ENCODE results near the gene KCNJ16. TPM values are rescaled to one million over a fixed set of nuclear protein-coding genes. Genes with fewer than 3 reads are reported as not detected.
A peak's percentile ranks its signal among the peaks of the same experiment; 100 is the strongest.

The KCNJ16 gene
- polyA plus RNA-seq, 1 experiment = not detected

DNA sequence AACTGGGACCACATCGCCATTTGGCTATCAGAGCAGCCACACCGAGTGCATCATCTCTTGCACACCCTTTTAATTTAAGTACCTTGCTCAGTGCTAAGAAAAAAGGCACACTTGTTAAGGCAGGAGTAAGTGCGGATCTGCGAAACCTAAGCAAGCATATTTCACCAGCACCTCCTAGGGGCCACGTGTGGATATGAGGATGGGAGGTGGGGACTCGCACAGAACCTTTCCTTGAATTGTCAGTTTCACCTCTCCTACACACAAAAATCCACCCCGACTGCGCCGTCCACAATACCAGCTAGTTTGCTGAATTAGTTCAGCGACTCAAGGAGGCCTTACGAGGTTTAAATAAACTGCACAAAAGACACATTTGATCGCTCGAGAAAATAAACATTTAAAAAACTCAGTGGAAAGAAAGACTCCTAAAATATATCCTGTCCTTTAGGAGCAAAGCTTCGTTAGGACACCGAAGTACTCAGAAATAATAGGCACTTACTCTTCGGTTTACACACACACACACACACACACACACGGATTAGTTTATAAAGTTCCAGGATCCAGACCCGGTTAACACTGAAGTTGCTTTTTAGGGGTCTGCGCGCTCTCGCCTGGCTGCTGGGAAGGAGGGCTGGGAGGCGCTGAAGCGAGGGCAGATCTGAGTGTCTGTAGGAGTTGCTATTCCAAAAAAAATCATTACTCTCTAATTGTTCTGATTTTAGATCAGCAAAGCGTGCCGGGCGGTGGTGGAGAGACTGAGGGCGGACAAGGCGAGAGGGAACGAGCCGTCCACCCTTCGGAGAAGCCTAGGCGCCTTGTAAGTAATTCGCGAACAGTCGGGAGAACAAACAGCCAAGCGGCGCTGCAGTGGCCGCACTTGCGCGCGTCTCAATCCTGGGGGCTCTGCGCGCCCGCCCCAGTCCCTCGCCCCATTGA is 93.3 kb downstream of the KCNJ16 start:
- Histone ChIP-seq H3K9me3 (ENCODE audit: control insufficient read depth, insufficient read depth, low read length) (no peaks in the 10 kb centered on the region), H3K27ac (ENCODE audit: low read depth, low read length) (no peak overlapping the region), H3K4me3 (ENCODE audit: low read depth, low read length) (peak overlapping the region; percentile 71), H3K27me3 (ENCODE audit: control insufficient read depth, insufficient read depth, low read length) (peaks cover 14% of the 10 kb centered on the region)
- ChIA-PET POLR2A (interaction anchor here (1.6 to 2.6 kb wide), 2 partner anchors 559 to 629 kb away, joined by 5 to 8 read pairs; no protein-coding TSS in a partner anchor), CTCF (interaction anchor here (0.6 to 7.9 kb wide), 10 partner anchors 15 to 642 kb away, joined by 3 to 57 read pairs (median 4); no protein-coding TSS in a partner anchor)
- TF ChIP-seq, protein P1, sequence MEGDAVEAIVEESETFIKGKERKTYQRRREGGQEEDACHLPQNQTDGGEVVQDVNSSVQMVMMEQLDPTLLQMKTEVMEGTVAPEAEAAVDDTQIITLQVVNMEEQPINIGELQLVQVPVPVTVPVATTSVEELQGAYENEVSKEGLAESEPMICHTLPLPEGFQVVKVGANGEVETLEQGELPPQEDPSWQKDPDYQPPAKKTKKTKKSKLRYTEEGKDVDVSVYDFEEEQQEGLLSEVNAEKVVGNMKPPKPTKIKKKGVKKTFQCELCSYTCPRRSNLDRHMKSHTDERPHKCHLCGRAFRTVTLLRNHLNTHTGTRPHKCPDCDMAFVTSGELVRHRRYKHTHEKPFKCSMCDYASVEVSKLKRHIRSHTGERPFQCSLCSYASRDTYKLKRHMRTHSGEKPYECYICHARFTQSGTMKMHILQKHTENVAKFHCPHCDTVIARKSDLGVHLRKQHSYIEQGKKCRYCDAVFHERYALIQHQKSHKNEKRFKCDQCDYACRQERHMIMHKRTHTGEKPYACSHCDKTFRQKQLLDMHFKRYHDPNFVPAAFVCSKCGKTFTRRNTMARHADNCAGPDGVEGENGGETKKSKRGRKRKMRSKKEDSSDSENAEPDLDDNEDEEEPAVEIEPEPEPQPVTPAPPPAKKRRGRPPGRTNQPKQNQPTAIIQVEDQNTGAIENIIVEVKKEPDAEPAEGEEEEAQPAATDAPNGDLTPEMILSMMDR (IDR thresholded peaks at IDR 0.05; ENCODE audit: low read depth, low read length) = peak; percentile 82
- peak; percentile 33 for DNase-seq (ENCODE audit: low read depth, low spot score)

DNA sequence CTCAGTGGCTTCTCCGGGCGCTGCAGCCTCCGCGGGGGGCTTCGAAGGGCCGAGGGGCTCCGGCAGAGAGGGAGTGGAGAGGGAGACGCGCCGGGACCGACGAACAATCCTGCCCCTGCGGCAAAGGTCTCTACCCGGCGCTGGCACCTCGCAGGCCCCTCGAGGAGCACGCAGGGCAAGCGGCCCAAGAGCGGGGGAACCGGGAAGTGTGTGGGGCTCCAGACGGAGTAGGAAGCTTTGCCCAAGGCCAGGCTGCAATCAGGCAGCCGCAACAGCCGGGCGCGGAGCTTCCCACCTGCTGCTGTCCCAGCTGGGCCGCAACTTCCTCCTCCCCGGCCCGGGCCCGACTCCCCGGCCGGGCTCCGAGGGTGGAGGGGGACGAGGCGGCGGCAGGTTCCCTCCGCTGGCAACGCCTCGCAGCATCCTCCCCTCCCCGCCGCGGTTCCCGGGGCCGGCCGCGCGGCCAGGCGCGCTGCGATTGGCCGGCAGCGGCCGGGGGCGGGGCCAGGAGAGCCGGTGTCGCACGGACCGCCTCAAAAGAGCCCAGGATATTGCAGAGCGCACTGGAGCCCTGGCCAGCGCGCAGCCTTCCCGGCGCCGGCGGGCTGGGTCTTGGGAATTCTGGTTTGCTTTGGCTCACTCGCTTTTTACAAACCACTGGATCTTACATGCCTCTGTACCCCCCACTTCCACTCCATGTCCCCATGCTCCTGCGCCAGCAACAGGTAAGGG is 94.1 kb downstream of the KCNJ16 start, which contains the start of gene KCNJ2:
Gene KCNJ2, plus strand, starts transcription at position 556 of the 732 bp plus-strand sequence. CDS start 5,508 bp downstream, outside the sequence.
- ChIA-PET CTCF (interaction anchor here (0.6 to 7.9 kb wide), 7 partner anchors 8 to 643 kb away, joined by 3 to 57 read pairs (median 4); no protein-coding TSS in a partner anchor), POLR2A (interaction anchor here (0.6 to 2.6 kb wide), 3 partner anchors 560 to 629 kb away, joined by 3 to 8 read pairs (median 5); no protein-coding TSS in a partner anchor)
- Histone ChIP-seq H3K9me3 (ENCODE audit: control insufficient read depth, insufficient read depth, low read length) (no peaks in the 10 kb centered on the region), H3K4me3 (ENCODE audit: low read depth, low read length) (peak within 1 kb of the TSS; percentile 71), H3K27ac (ENCODE audit: low read depth, low read length) (no peak within 1 kb of the TSS), H3K27me3 (ENCODE audit: control insufficient read depth, insufficient read depth, low read length) (peaks cover 14% of the 10 kb centered on the region)
- no peak for DNase-seq (ENCODE audit: low read depth, low spot score)
- TF ChIP-seq, protein P1 (IDR thresholded peaks at IDR 0.05; ENCODE audit: low read depth, low read length) = no peak

DNA sequence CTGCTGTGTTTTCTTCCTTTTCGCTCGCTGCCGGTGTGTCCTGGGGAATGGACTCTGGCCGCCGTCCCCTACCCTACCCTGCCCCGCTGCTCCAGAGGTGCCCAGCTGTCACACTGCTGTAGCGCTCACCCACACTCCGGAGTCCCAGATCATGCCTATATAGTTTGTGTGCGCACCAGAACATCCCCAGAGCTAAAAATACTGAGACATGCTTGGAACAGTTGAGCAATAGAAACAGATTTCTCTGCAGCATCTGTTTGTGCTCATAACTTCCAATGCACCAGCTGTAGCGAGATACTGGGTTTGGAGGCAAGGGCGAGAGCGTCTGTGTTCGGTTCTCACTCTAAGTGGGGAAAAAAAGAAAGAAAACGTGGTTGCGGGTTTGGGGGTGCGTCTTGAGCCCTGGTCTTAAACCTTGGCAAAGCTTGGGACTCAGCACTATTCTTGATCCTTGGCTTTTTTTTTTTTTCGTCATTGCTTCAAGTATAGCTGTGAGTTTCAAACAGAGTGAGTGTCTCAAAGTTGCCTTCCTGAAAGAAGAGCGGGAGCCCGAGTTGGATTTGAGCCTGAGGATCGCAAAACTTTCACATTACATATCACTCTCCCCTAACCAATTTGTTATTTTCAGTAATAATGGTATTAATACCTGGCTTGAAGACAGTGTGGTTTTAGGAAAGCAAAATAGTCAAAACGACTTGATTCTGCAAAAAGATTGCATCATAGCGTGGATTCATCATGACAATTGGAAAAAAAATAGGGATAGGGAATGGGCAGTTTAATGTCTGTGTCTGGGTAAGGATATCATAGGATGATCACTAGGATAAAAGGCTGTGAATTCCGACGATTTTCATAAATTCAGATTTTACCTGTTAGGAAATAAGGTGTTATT is 94.9 kb downstream of the KCNJ16 start:
- TF ChIP-seq, protein P1 (IDR thresholded peaks at IDR 0.05; ENCODE audit: low read depth, low read length) = no peak
- Histone ChIP-seq H3K27ac (ENCODE audit: low read depth, low read length) (no peak overlapping the region), H3K4me3 (ENCODE audit: low read depth, low read length) (peak overlapping the region; percentile 71), H3K9me3 (ENCODE audit: control insufficient read depth, insufficient read depth, low read length) (no peaks in the 10 kb centered on the region), H3K27me3 (ENCODE audit: control insufficient read depth, insufficient read depth, low read length) (peaks cover 14% of the 10 kb centered on the region)
- DNase-seq (ENCODE audit: low read depth, low spot score) = no peak
- ChIA-PET CTCF (interaction anchor here (0.5 to 7.9 kb wide), 7 partner anchors 8 to 739 kb away, joined by 3 to 57 read pairs (median 4); no protein-coding TSS in a partner anchor), POLR2A (interaction anchor here (0.6 to 2.6 kb wide), 4 partner anchors 13 to 630 kb away, joined by 3 to 8 read pairs (median 4); no protein-coding TSS in a partner anchor)

DNA sequence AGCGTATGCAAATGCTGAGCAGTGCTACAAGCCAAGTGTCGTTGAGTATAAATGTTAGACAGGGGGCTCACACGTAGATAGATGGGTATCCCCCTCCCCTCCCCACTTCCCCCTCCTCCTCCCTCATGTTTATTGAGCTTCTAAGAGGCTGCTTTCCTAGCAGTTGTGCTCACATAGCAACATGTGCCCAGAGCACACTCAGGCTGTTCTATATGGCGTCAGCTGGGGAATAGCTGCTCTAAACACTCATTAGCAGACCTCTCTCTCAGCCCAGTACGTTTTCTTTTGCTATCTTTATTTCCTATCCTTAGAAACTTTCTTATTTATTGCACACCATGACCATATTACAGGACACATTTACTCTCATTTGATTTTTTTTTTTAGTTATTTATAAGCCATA is 96.1 kb downstream of the KCNJ16 start:
- DNase-seq (ENCODE audit: low read depth, low spot score) = no peak
- H3K4me3 ChIP-seq (ENCODE audit: low read depth, low read length) = peak overlapping the region; percentile 17
- no peaks in the 10 kb centered on the region for H3K9me3 ChIP-seq (ENCODE audit: control insufficient read depth, insufficient read depth, low read length)
- TF ChIP-seq, protein P1 (IDR thresholded peaks at IDR 0.05; ENCODE audit: low read depth, low read length) = no peak
- ChIA-PET CTCF (interaction anchor here (0.6 to 7.9 kb wide), 5 partner anchors 10 to 645 kb away, joined by 3 to 57 read pairs (median 4); no protein-coding TSS in a partner anchor), POLR2A (no interaction called here)
- H3K27me3 ChIP-seq (ENCODE audit: control insufficient read depth, insufficient read depth, low read length) = peaks cover 14% of the 10 kb centered on the region
- no peak overlapping the region for H3K27ac ChIP-seq (ENCODE audit: low read depth, low read length)
